ENCODE measurements around the gene GRIFIN. TPM values are rescaled to one million over a fixed set of nuclear protein-coding genes. Genes with fewer than 3 reads are reported as not detected.

GRIFIN gene
- total RNA-seq, 2 experiments from 2014 or later = not detected

Other genes starting within 250 kb of the GRIFIN start
- 10 to 100 TPM; 37.5 to 40.2 TPM for gene MAD1L1, start 243.5 kb downstream of the GRIFIN start, total RNA-seq
- gene MRM2, start 234.2 kb downstream of the GRIFIN start, total RNA-seq = 10 to 100 TPM; 21.0 to 24.0 TPM
- 100 to 1,000 TPM; 115 to 118 TPM for gene NUDT1, start 234.2 kb downstream of the GRIFIN start, total RNA-seq
- 10 to 100 TPM; 28.7 to 29.6 TPM for gene SNX8, start 162.0 kb downstream of the GRIFIN start, total RNA-seq
- 100 to 1,000 TPM; 156 to 159 TPM for gene EIF3B, start 121.6 kb downstream of the GRIFIN start, total RNA-seq
- under 1 TPM; 0.62 to 0.64 TPM for gene CHST12, start 72.8 kb downstream of the GRIFIN start, total RNA-seq
- gene LFNG, start 43.4 kb upstream of the GRIFIN start, total RNA-seq = 10 to 100 TPM; 19.7 to 22.7 TPM
- 10 to 100 TPM; 26.8 to 27.3 TPM for gene BRAT1, start 79.1 kb upstream of the GRIFIN start, total RNA-seq
- gene IQCE, start 82.6 kb upstream of the GRIFIN start, total RNA-seq = 1 to 10 TPM; 6.6 to 9.4 TPM
- gene TTYH3, start 155.6 kb upstream of the GRIFIN start, total RNA-seq = 10 to 100 TPM; 20.7 to 22.6 TPM
- under 1 TPM; 0.36 to 0.47 TPM for gene AMZ1, start 211.8 kb upstream of the GRIFIN start, total RNA-seq